ENCODE data around the gene TPPP2. TPM values are rescaled to one million over a fixed set of nuclear protein-coding genes. Genes with fewer than 3 reads are reported as not detected.

Gene TPPP2
- polyA plus RNA-seq, 1 of the 3 experiments (the other 2 are of a cell fraction): not detected

- Histone ChIP-seq H4K20me1 (ENCODE audit: insufficient read depth) (no peaks in the 10 kb centered on the region), H3K9ac (no peak within 1 kb of the TSS), H3K9me2 (no peaks in the 10 kb centered on the region), H3K4me2 (no peak within 1 kb of the TSS), H3F3A (replicated peaks; ENCODE audit: insufficient read depth) (no peaks in the 10 kb centered on the region), H3K4me3 (ENCODE audit: low read depth in 2 of 2, low read length in 1 of 2) (no peak within 1 kb of the TSS), H3K9me3 (no peaks in the 10 kb centered on the region), H3K36me3 (replicated peaks in 1 of 2; ENCODE audit: control insufficient read depth in 1 of 2, insufficient read depth in 2 of 2, low read length in 1 of 2) (no peaks in the 10 kb centered on the region), H3K27ac (ENCODE audit: low read depth in 2 of 2, low read length in 1 of 2) (no peak within 1 kb of the TSS), H2AFZ (ENCODE audit: low read depth) (no peak within 1 kb of the TSS), H3K27me3 (ENCODE audit: insufficient read depth) (no peaks in the 10 kb centered on the region), H3K79me2 (ENCODE audit: insufficient read depth) (no peaks in the 10 kb centered on the region), H3K4me1 (ENCODE audit: control insufficient read depth in 1 of 2, insufficient read depth in 2 of 2, low read depth in 1 of 2, low read length in 1 of 2) (peaks cover 13 to 20% of the 10 kb centered on the region in 2 experiments; a peak in 3 of 4 replicates)
- CTCF ChIA-PET: interaction anchor here (3.2 to 7.0 kb wide), 3 partner anchors 24 to 62 kb away, joined by 22 to 248 read pairs (median 25); partner anchors contain the start of gene NDRG2
- 57% methylated on average over 10 of the region's 11 CpGs for WGBS (ENCODE audit: low lambda C conversion rate)
- TF ChIP-seq TAF1 (IDR thresholded peaks at IDR 0.05; ENCODE audit: borderline replicate concordance, low read depth, low read length): no peak
- TF ChIP-seq FOXM1 (IDR thresholded peaks at IDR 0.05; ENCODE audit: low read depth): no peak
- TF ChIP-seq MAX (IDR thresholded peaks at IDR 0.05; ENCODE audit: low read depth): peak; percentile 83
- TF ChIP-seq POLR2AphosphoS5 (IDR thresholded peaks at IDR 0.05; ENCODE audit: low read depth, low read length): no peak
- TF ChIP-seq GATA2 (CRISPR knock-in tag; IDR thresholded peaks at IDR 0.05): no peak
- peak; percentile 71 for TF ChIP-seq JUND (IDR thresholded peaks at IDR 0.05)
- TF ChIP-seq MXI1 (IDR thresholded peaks at IDR 0.05; ENCODE audit: low read depth, low read length): no peak
- no peak for TF ChIP-seq USF2 (IDR thresholded peaks at IDR 0.05; ENCODE audit: borderline replicate concordance, low read depth, low read length)
- no peak for TF ChIP-seq IRF3 (IDR thresholded peaks at IDR 0.05; ENCODE audit: low read depth, low read length)
- no peak for TF ChIP-seq CHD2 (IDR thresholded peaks at IDR 0.05; ENCODE audit: low read length, partially characterized antibody)
- no peak for TF ChIP-seq ELF1 (IDR thresholded peaks at IDR 0.05)
- TF ChIP-seq RFX5 (IDR thresholded peaks at IDR 0.05; ENCODE audit: low read length): no peak
- TF ChIP-seq NFIC (IDR thresholded peaks at IDR 0.05; ENCODE audit: borderline replicate concordance): peak; percentile 57; the same call in 1 of the 2 replicates
- no peak for TF ChIP-seq YY1 (IDR thresholded peaks at IDR 0.05; ENCODE audit: low read depth)
- no peak for TF ChIP-seq RXRA (IDR thresholded peaks at IDR 0.05; ENCODE audit: borderline replicate concordance, low read depth)
- TF ChIP-seq USF1 (IDR thresholded peaks at IDR 0.05; ENCODE audit: borderline replicate concordance, low read depth): peak; percentile 40; the same call in 1 of the 2 replicates
- no peak for TF ChIP-seq ZBTB33 (IDR thresholded peaks at IDR 0.05; ENCODE audit: borderline replicate concordance, low read depth)
- peak; percentile 50 for TF ChIP-seq PBX3 (IDR thresholded peaks at IDR 0.05)
- peak; percentile 57; the same call in 1 of the 2 replicates for TF ChIP-seq TCF12 (IDR thresholded peaks at IDR 0.05)
- TF ChIP-seq FOSL2 (IDR thresholded peaks at IDR 0.05; ENCODE audit: borderline replicate concordance, low read depth): peak; percentile 68; the same call in 1 of the 2 replicates
- TF ChIP-seq RCOR1 (IDR thresholded peaks at IDR 0.05; ENCODE audit: low read length): no peak
- TF ChIP-seq EP300 (IDR thresholded peaks at IDR 0.05; ENCODE audit: borderline replicate concordance in 1 of 2, low read depth in 1 of 2, low read length in 1 of 2): no peak
- no peak for DNase-seq
- POLR2A ChIA-PET: interaction anchor here (2.2 kb wide), 1 partner anchor 27 kb away, joined by 9 read pairs; no protein-coding TSS in a partner anchor
Measured at GRCh38 chr14:21041676-21042433, 11.8 kb downstream of the TPPP2 start, which contains the start of gene RNASE7. Gene RNASE7, plus strand, starts transcription at chr14:21042362. Its CDS starts 631 bp downstream, at chr14:21042993.
